Renal cortex interstitium (tissue), 11 donors: Measurements from ENCODE around the gene SLC25A25. TPM values are rescaled to one million over a fixed set of nuclear protein-coding genes. Genes with fewer than 3 reads are reported as not detected.

ENCODE experiments used
- DNase-seq, 11 donors: peaks; one replicate each; pipeline ENCODE4 v3.0.0-alpha.2; 2013; ENCODE audit warnings: low read depth in 9 of 11, low spot score in 4 of 11; ENCODE audit errors: extremely low read depth in 1 of 11
- polyA plus RNA-seq, 3 donors: library from polyadenylated mRNA; unstranded; fragments of 120-200 nt; gene quantifications; one replicate each; pipeline ENCODE4 v1.2.1, GENCODE V29; 2013; ENCODE audit not compliant: insufficient read length in 3 of 3

SLC25A25 gene
- polyA plus RNA-seq, 3 donors = 13.0 to 14.9 (median 13.2) TPM

DNA sequence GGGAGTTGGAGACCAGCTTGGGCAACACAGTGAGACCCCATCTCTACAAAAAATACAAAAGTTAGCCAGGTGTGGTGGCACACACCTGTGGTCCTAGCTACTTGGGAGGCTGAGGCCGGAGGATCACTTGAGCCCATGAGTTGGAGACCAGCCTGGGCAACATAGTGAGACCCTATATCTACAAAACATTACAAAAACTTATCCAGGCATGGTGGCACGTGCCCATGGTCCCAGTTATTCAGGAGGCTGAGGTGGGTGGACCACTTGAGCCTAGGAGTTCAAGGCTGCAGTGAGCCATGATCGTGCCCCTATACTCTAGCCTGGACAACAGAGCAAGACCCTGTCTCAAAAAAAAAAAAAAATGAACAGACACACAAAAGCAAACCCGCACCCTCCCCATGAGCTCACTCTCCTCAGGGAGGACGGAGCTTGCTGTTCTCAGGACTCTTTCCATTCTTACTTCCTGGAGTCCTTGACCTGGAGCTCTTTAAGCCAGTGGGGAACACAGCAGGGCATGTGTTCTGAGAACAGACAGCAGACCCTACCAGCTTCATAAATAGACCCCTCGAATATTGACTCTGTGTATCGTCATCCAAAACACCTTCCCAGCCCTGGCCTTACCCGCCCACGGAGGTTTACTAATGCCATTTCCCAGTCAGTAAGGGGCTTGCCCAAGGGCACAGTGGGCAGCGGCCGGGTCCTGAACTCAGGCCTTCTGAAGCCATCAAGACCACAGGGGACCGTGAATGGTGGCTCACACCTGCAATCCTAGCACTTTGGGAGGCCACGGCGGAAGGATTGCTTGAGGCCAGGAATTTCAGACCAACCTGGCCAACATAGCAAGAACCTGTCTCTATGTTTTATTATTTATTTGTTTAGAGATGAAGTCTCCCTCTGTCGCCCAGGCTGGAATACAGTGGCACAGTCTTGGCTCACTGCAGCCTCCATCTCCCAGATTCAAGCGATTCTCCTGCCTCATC, 48.4 kb downstream of the SLC25A25 start:
- DNase-seq = no peak

DNA sequence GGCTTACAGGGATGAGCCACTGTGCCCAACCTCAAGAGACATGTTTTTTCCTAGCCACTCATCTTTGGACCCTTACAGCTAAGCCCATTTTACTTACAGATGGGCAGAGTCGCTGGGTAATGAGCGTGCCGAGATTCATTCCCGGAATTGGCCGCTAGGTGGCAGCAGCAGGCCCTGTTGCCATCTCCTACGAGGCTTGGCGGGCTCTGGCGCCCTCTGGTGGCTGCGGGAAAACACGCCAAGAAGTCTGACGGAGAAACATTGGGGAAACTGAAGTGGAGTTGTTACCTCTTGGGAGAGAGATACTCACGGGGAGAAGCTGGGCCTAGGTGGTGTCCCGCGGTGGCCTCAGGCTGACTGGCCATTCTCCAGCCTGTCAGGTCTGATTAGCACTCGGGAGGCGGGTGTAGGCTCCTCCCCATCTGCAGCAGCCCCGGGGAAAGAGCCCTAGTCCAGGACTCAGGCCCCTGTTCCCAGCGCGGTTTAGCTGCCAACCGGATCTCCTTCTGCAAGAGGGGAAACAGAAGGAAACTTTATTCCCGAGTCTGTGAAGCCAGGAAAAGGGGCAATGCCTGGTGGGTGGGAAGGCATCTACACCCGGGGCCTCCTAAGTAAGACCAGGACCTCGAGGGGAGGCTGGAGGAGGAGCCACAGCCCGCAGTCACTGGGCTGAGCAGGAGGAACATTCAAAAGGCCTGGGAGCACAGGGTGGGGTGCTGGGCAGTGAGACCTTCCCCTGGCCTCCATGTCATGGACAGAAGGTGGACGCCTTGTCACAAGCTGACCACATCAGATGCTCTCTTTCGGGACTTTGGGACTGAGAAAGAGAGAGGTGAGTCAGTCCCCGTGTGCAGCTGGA, 49.8 kb downstream of the SLC25A25 start:
- DNase-seq = peak in 10 of 11 donors; percentile 71 to 90 (median 83)

DNA sequence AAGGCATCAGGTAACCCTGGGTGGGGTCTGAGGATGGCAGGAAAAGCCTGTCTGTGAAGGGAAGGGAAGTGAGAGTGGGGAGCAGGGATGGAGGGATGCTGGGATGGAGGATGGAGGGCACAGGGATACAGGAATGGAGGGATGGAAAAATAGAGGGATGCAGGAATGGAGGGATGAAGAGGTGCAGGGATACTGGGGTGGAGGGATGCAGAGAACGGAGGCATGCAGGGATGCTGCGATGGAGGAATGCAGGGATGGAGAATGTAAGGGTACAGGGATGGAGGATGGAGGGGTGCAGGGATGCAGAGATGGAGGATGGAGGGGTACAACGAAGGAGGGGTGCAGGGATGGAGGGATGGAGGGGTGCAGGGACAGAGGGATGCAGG, 50.4 kb downstream of the SLC25A25 start:
- no peak for DNase-seq

DNA sequence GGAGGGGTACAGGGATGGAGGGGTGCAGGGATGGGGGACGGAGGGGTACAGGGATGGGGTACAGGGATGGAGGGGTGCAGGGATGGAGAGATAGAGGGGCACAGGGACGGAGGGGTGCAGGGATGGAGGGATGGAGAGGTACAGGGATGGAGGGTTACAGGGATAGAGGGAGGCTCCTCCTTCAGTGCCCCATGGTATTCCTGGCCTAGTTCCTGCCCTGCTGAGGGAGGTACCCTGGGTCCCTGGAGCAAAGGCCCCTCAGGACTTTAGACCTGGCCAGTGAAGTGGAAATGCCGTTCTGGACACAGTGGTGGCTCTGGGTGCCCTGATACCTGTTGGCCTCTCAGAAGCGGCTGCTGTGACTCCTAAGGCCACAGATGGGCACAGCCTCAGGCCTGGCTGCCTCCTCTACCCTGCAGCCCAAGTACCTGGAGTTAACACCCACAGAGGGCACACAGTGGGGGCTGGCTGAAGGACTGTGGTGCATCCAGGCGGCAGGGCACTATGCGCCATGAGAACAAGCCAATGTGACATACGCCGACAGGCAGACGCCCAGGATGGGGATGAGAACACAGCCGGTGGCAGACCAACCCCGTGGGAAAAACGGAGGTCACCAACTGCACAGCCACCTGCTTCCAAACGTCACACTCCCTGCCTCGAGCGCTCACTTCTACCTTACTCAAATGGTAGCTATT, 51.1 kb downstream of the SLC25A25 start:
- no peak for DNase-seq

DNA sequence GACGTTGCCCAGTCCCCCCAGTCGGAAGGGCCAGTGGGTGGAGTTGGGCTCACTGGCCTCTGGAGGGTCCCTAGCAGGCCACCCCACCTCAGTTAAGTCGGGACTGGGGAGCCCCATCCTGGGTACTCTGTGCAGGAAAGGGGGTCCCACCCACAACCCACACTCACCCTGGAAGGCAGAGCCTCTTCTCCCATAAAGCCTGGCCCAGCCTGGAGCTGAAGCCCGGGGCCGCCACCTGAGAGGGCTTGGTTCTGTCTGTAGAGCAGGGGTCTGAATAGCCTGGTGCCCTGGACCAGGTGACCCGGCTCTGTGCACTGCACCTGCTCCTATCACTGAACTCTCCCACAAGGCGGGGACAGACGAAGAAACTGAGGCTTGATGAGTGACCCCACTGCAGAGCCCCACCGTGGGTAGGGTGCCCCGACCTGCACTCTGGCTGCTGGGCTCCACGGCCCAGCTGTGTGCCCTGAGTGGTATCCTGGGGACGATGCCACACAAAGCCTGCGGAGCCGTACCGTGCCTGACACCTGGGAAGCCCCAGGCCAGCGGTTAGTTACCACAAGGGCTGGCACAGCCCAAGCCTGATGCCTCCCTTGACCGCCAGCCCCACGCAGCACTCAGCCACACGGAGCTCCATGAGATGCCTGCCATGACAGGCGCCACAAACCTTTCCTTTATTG, 52.2 kb downstream of the SLC25A25 start:
- DNase-seq = no peak

DNA sequence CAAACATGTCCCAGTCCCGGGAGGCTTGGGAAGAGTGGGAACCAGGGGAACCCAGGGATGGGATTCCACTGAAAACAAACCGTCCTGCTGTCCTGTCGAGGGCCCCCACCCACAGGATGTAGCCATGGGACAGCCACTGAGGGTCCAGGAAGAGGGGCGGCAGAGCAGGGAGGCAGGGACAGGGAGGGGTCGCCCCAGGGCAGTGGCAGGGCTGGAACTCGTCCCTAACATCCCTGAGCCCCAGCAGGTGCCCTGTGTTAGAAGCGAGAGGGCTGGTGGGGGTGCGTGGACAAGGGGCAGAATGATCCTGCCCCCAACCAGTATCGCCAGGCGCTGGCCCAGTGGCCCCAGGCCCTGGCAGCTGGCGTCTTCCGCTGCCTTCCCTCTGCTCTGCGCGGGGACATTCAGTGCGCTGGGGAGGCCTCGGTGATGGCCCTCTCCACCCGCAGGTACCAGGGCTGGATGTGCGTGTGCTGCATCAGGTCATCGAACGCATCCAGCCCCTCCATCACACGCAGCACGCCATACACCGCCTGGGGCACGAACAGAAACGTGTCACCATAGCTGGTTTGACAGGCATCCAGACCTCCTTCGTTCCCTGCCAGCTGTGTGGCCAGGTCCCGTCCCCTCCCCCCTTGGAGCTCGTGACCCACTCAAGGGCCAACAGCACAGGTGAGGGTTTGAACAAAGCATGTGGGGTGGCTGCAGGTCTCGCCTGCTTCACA, 52.9 kb downstream of the SLC25A25 start:
- no peak for DNase-seq

DNA sequence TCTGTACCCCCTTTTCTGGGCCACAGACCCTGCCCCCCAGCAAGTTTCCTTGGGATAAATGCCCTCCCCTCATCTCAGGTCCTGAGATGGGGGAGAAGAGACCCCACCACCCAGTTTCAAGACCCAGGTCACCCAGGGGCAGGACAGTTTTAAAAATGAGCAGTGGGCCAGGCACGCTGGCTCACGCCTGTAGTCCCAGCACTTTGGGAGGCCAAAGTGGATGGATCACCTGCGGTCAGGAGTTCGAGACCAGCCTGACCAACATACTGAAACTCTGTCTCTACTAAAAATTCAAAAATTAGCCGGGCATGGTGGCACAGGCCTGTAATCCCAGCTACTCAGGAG, 53.4 kb downstream of the SLC25A25 start:
- no peak for DNase-seq

DNA sequence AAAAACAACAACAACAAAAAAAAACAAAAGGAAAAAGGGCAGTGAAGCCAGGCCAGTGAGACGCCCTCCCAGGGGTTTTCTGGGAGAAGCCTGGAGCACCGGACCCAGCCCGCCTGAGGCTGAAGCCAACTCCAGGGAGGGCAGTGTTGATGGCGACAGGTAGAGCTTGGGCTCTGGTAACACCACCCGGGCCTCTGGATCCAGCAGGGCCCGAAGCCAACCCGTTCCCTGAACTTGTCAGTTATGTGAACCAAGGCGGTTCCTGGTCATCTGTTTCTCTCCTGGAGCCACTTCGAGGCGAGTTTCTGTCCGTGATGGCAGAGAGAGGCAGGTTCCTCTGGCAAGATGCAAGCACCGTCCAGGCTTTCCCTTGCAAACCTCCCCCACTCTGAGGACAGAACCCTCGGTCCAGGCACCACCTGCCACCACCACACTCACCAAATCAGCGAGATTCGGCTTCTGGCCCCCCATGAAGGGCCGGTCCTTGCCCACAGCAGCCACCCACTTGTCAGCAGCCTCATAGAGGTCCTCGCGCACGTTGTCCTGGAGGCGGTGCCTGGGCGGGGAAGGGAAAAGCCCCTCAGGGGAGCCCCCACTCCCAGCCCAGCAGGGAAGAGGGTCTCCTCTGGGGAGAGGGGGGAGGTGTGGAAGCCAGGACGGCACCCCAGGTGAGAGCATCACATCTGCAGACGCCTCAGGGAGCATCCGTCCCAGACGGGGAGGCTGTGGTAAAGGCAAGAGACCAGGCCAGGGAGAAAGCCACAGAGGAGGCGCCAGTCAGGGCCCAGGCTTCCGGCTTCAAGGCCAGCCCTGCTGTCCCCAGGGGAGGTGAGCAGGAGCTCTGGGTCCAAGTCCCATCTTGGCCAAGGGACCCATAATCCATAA, 54.1 kb downstream of the SLC25A25 start:
- DNase-seq = no peak

DNA sequence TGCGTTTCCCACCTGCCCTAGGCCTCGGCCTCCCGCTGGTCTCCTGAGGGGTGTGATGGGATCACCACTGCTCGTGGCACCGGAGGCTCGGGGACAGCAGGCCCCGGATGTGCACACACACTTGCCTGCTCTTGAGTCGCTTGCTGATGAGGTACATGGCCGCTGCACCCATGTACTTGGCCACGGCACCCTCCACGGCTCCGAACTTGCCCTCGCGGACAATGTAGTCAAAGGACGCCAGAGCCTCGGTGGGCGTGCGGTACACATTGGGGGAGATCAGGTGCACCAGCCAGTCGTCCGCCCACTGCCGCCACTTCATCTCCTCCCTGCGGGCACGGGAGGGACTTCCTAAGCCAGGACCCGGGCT, 54.8 kb downstream of the SLC25A25 start:
- DNase-seq = no peak

DNA sequence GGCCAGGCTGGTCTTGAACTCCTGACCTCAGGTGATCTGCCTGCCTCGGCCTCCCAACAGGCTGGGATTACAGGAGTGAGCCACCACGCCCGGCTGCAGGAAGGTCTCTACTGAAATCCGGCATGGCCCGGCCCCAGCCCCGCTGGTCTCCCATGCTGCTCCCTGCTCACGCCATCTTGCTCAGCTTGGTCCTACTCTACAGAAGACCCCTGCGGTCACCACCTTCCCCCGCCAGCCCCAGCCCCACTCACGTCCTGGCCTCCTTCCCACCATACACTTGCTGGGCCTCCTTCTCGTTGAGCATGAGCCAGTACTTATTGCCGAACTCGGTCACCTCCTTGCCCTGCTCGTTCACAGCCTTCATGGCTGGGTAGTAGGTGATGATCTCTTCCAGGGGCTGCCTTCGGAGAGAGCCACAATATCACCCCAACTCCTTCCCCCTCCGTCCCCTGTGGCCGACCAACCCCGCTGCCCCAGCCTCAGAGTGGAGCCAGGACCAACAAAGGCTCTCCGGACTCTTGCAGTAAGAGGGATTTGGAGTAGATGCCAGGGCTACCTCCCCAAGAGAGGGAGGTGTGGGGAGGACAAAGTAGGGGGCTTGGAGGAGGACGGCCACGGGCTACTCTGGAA, 55.5 kb downstream of the SLC25A25 start:
- no peak for DNase-seq

DNA sequence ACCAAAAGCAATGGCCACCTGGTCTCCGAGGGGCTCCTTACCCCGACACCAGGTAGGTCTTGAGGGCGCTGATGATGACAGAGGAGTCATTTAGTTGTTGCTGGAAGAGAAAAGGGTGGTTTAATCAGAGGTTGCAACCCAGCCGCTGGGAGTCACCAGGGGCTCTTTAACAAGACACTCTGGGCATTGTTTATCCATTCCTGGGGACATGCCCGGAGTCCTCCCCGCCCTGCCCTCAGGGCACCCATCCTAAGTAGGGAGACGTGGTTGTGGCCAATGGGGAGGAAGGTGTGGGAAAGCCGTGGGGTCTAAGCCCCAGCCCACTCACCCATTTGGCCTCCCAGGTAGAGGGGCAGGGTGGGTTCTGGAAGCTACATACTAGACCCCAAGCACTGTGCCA, 56.4 kb downstream of the SLC25A25 start:
- DNase-seq = no peak

DNA sequence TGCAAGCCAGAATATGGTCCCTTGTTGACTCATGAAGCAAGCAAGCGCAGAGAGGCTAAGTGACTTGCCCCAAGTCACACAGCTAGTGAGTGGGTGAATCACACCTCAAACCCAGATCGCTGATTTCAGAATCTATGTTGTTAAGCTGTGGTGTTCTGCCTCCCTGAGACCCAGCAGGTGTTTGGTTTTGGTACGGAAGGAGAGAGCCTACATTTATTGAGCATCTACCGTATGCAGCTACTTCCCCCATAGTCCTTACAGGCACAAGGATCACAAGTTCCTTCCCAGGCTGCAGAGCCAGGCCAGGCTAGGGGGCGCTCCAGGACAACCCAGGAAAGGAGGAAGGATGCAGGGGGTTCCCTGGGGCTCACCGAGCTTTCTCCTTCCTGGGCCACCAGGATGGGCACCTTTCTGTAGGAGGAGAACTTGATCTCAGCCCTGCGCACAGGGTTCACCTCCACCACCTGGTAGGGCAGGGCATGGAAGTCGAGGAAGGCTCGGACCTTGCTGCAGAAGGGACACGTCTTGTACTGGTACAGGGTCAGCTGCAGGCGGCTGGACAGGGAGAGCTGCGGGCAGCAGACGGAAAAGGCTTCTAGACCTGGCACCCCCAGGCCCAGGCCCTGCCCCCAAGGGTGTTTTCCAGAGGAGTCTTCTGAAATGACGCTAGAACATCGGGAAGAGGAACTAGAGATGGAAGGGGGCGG, 57.0 kb downstream of the SLC25A25 start:
- peak in 1 of 11 donors; percentile 50 for DNase-seq

DNA sequence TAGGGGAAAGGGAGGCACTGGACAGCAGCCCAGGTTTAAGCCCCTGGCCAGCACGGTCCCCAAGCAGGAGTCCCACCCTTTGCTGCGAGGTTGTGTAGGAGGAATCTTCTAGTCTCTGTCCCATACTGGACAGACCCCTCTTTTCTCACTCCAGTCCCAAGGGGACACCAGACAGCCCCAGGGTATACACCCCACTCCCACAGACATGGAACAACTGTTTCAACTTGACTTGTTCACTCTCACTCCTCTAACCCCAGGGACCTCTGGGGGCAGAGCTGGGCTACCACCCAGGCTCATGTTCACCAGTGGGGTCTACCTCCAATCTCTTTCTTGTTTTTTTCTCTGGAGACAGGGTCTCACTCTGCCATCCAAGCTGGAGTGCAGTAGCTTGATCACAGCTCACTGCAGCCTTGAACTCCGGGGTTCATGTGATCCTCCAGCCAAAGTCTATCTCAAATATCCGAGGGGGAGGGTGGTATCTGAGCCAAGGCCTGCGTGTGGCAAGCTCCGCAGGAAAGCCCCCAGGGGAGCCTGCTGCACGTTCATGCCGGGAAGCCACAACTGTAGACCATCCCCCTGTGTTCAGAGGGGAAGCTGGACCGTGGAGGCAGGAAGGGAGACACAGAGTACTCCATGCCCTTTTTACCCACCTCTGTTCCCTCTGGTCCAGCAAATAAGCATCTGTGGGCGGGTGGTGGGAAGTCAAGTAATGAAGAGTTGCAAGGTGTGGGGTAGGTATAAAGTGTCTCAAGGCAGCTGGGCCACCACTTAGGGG, 57.7 kb downstream of the SLC25A25 start:
- DNase-seq = no peak

DNA sequence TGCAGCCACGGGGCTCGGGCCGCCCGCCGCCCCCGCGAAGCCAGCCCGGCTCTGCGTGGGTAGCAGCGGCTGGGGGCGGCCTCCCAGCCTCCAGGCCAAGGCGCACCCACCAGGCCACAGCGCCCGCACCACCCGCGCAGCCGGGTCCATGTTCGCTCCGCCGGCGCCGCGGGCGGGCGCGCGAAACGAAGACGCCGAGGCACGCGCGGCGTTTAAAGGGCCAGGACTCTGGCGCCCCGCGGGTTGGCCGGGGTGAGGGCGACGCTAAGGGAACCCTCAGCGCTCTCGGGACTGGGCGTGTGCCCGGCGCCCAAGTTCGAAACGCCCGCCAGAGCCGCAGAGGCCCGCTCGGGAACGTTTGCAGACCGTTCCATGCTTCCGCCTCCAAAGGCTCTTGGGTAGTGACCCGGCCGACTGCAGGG, 59.5 kb downstream of the SLC25A25 start, which contains the start of gene PTGES2:
PTGES2 (minus strand) TSS at position 162 of the 422 bp plus-strand sequence; CDS start at position 150, 12 bp downstream.
- DNase-seq = peak; percentile 69 to 89 (median 81)
